CD4-positive, alpha-beta T cell (primary cell): ENCODE results near the gene GULP1. TPM values are rescaled to one million over a fixed set of nuclear protein-coding genes. Genes with fewer than 3 reads are reported as not detected.

Experiments
- ATAC-seq: fragments of 200-7000 bp; cut with Tn5 transposase; one replicate; pipeline ENCODE4 v1.10.0; 2022; ENCODE audit warnings: mild to moderate bottlenecking; ENCODE audit not compliant: poor library complexity
- CTCF ChIA-PET: fragments of 350-600 bp; sonication (Branson Sonifier 250); formaldehyde crosslinking; loops from one replicate; lab custom pipeline; 2021; ENCODE audit warnings: antibody characterized with exemption, inconsistent platforms; lab: Charles Lee
- POLR2A ChIA-PET: fragments of 350-600 bp; sonication (Branson Sonifier 250); formaldehyde crosslinking; loops from one replicate; lab custom pipeline; 2021; ENCODE audit warnings: antibody characterized with exemption, inconsistent platforms; lab: Charles Lee
- DNase-seq, 14 experiments: peaks; one replicate each; pipeline ENCODE4 v3.0.0-alpha.2; 2013 to 2020; ENCODE audit warnings: mixed read lengths in 2 of 14
- H3K27ac ChIP-seq, 2 donors: one replicate each; pipeline versions ENCODE4 v1.5.1 to v1.7.0; 2013; ENCODE audit warnings: low read length in 2 of 2, low read depth in 1 of 2, mild to moderate bottlenecking in 1 of 2
- H3K27me3 ChIP-seq, 2 experiments: 1 replicate in 1 of 2; 2 replicates in 1 of 2; pipeline versions ENCODE4 v1.6.1 to v1.7.0; 2013; ENCODE audit warnings: low read length in 2 of 2, control low read depth in 1 of 2, mild to moderate bottlenecking in 1 of 2, moderate library complexity in 1 of 2; ENCODE audit not compliant: insufficient read depth in 2 of 2, control insufficient read depth in 1 of 2
- H3K36me3 ChIP-seq: one replicate; pipeline ENCODE4 v1.6.1; 2013; ENCODE audit warnings: low read length, control low read depth; ENCODE audit not compliant: insufficient read depth
- H3K4me1 ChIP-seq: one replicate; pipeline ENCODE4 v1.6.1; 2013; ENCODE audit warnings: low read length, control low read depth; ENCODE audit not compliant: insufficient read depth
- H3K4me3 ChIP-seq: one replicate; pipeline ENCODE4 v1.5.1; 2013; ENCODE audit warnings: mild to moderate bottlenecking, low read length, moderate library complexity
- H3K9me3 ChIP-seq, 2 experiments: 1 replicate in 1 of 2; 2 replicates in 1 of 2; pipeline versions ENCODE4 v1.6.1 to v1.7.0; 2013; ENCODE audit warnings: low read length in 2 of 2, mild to moderate bottlenecking in 2 of 2, control low read depth in 1 of 2, moderate library complexity in 1 of 2; ENCODE audit not compliant: control insufficient read depth in 1 of 2, insufficient read depth in 1 of 2
- H3K27ac Mint-ChIP-seq: one replicate; pipeline ENCODE4 v1.8.0; 2020; ENCODE audit warnings: mixed read lengths
- H3K27me3 Mint-ChIP-seq: one replicate; pipeline ENCODE4 v1.8.0; 2021; ENCODE audit warnings: mixed read lengths
- H3K36me3 Mint-ChIP-seq: one replicate; pipeline ENCODE4 v1.8.0; 2021; ENCODE audit warnings: low read depth, mixed read lengths
- H3K4me1 Mint-ChIP-seq: one replicate; pipeline ENCODE4 v1.8.0; 2021; ENCODE audit warnings: low read depth, mixed read lengths
- H3K4me3 Mint-ChIP-seq: one replicate; pipeline ENCODE4 v1.8.0; 2020; ENCODE audit warnings: mild to moderate bottlenecking, mixed read lengths
- H3K9me3 Mint-ChIP-seq: one replicate; pipeline ENCODE4 v1.8.0; 2020; ENCODE audit warnings: mixed read lengths
- intact Hi-C, 2 experiments: fragments of 100-400 bp; cut with DNase I in 1 of 2; cut with micrococcal nuclease in 1 of 2; formaldehyde crosslinking; loops; one replicate each; pipeline versions ENCODE4 v1.15.1 to v1.9.0; 2023 to 2025; cut with DNase I, micrococcal nuclease
- polyA plus RNA-seq, 2 donors: library from polyadenylated mRNA; unstranded; fragments of 120-200 nt; gene quantifications; one replicate each; pipeline ENCODE4 v1.2.1, GENCODE V29; 2013
- total RNA-seq, 174 experiments: library from RNA in 2 of 174; stranded (reverse) in 2 of 174; gene quantifications; one replicate each; pipeline ENCODE4 v1.2.3 and lab custom pipeline; 2021 to 2026
- TF ChIP-seq, protein P1 (sequence below): fragments of 200-600 bp; IDR thresholded peaks from one replicate; pipeline ENCODE4 v1.8.0; 2022; ENCODE audit warnings: antibody characterized with exemption, mild to moderate bottlenecking

Gene GULP1, protein sequence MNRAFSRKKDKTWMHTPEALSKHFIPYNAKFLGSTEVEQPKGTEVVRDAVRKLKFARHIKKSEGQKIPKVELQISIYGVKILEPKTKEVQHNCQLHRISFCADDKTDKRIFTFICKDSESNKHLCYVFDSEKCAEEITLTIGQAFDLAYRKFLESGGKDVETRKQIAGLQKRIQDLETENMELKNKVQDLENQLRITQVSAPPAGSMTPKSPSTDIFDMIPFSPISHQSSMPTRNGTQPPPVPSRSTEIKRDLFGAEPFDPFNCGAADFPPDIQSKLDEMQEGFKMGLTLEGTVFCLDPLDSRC
- total RNA-seq, result not detected
- polyA plus RNA-seq (2013, experiment 1 of 2), result 0.06 TPM
- polyA plus RNA-seq (2013, experiment 2 of 2), result 0.56 TPM
- 0 to 0.61 (median 0) reads per million in 172 experiments for total RNA-seq (lab: John Stamatoyannopoulos, UW)

DNA sequence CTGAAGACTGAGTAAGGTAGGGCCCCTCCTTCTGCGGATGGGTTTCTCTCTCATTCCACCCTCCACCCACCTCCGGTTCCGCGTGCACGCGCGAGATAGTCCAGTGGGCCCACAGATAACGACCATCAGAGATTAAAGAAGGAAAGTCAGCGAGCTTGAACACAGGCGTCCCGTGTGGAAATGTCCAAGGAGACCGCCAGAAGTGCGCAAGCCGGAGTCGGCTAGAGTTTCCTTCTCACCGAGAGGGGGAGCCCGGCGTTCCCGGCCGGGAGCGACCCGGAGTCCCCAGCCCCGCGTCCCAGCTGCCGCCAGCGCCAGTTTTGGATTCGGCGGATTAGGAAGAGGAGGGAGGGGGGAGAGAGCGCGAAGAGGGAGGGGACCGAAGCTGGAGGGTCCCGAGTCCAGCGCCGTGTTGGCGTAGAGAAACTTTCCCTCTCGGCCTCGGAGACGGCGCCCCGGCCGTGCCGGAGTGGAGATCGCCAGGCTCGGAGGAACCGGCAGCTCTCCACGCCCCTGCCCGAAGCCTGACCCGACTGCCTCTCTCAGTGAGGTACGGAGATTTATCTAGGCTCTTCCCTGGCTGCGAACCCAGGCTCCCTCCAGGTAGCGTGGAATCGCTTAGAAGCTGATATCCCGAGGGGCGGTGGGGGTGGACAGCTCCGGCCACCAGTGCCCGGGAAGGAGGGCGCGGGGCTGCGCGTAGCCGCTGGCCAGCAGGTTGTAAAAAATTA is at the start of gene GULP1:
GULP1 (plus strand) TSS at position 258 of the 731 bp plus-strand sequence. CDS start 185,829 bp downstream, outside the sequence.
- H3K9me3 Mint-ChIP-seq, result no peaks in the 10 kb centered on the region
- peaks cover 54% of the 10 kb centered on the region for H3K27me3 Mint-ChIP-seq
- TF ChIP-seq, protein P1, sequence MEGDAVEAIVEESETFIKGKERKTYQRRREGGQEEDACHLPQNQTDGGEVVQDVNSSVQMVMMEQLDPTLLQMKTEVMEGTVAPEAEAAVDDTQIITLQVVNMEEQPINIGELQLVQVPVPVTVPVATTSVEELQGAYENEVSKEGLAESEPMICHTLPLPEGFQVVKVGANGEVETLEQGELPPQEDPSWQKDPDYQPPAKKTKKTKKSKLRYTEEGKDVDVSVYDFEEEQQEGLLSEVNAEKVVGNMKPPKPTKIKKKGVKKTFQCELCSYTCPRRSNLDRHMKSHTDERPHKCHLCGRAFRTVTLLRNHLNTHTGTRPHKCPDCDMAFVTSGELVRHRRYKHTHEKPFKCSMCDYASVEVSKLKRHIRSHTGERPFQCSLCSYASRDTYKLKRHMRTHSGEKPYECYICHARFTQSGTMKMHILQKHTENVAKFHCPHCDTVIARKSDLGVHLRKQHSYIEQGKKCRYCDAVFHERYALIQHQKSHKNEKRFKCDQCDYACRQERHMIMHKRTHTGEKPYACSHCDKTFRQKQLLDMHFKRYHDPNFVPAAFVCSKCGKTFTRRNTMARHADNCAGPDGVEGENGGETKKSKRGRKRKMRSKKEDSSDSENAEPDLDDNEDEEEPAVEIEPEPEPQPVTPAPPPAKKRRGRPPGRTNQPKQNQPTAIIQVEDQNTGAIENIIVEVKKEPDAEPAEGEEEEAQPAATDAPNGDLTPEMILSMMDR, result no peak
- Histone ChIP-seq H3K27me3 (peaks cover 22 to 36% of the 10 kb centered on the region in 2 experiments), H3K27ac (no peak within 1 kb of the TSS), H3K4me3 (no peak within 1 kb of the TSS), H3K4me1 (no peaks in the 10 kb centered on the region), H3K36me3 (no peaks in the 10 kb centered on the region), H3K9me3 (peaks cover 0 to 21% of the 10 kb centered on the region in 2 experiments)
- H3K4me3 Mint-ChIP-seq, result no peak within 1 kb of the TSS
- no peaks in the 10 kb centered on the region for H3K4me1 Mint-ChIP-seq
- ChIA-PET CTCF (no interaction called here), POLR2A (no interaction called here)
- H3K27ac Mint-ChIP-seq, result no peak within 1 kb of the TSS
- no peak for DNase-seq
- no peak for ATAC-seq
- no peaks in the 10 kb centered on the region for H3K36me3 Mint-ChIP-seq
- intact Hi-C loops, result no loop called here

DNA sequence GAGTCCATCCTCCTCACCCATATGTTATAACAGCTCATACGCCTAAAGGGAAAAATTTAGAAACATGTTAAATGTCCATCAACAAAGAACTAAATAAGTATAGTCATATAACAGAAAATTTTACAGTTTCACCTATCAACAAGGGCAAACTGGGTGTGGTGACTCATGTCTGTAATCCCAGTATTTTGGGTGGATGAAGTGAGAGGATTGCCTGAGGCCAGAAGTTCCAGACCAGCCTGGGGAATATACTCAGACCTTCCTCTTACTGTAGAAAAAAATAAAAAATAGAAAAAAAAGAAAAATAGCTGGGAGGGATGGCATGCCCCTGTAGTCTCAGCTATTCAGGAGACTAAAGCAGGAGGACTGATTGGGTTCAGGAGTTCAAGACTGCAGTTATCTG is 48.3 kb upstream of the GULP1 start:
- H3K27ac Mint-ChIP-seq, result no peak overlapping the region
- H3K36me3 Mint-ChIP-seq, result no peaks in the 10 kb centered on the region
- no peak overlapping the region for H3K4me3 Mint-ChIP-seq
- ChIA-PET CTCF (no interaction called here), POLR2A (no interaction called here)
- no peaks in the 10 kb centered on the region for H3K4me1 Mint-ChIP-seq
- DNase-seq, result no peak
- TF ChIP-seq, protein P1, result no peak
- no peaks in the 10 kb centered on the region for H3K4me1 ChIP-seq
- H3K27ac ChIP-seq, result no peak overlapping the region
- H3K4me3 ChIP-seq, result no peak overlapping the region
- no peak for ATAC-seq
- intact Hi-C loops, result no loop called here
- no peaks in the 10 kb centered on the region for H3K9me3 Mint-ChIP-seq
- H3K27me3 Mint-ChIP-seq, result no peaks in the 10 kb centered on the region
- H3K9me3 ChIP-seq, result peaks cover 0 to 3% of the 10 kb centered on the region in 2 experiments
- H3K27me3 ChIP-seq, result no peaks in the 10 kb centered on the region
- no peaks in the 10 kb centered on the region for H3K36me3 ChIP-seq

DNA sequence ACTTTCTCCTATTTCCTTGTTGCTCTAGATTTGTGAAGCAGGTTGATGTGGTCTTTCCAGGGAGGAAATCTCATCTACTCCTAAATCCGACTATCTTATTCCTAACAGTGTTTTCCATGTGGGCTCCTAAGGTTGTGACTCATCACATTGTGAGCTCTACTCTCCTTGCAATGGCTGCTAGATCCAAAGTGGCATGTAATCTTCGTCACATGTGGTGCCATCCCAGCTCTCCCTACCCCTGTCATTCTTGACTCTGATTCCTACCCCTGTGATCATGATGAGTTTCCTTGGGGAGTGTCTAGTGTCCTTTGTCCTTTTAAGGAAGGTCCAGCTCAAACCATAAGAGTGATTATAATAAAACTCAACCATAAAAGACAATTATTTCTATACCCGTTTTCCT is 47.3 kb upstream of the GULP1 start:
- DNase-seq (no peak), ATAC-seq (no peak)
- Histone ChIP-seq H3K4me3 (no peak overlapping the region), H3K9me3 (peaks cover 0 to 3% of the 10 kb centered on the region in 2 experiments), H3K36me3 (no peaks in the 10 kb centered on the region), H3K27ac (no peak overlapping the region), H3K4me1 (no peaks in the 10 kb centered on the region), H3K27me3 (no peaks in the 10 kb centered on the region)
- intact Hi-C loops, result no loop called here
- H3K27ac Mint-ChIP-seq, result no peak overlapping the region
- no peaks in the 10 kb centered on the region for H3K36me3 Mint-ChIP-seq
- no peaks in the 10 kb centered on the region for H3K27me3 Mint-ChIP-seq
- ChIA-PET CTCF (no interaction called here), POLR2A (no interaction called here)
- no peak overlapping the region for H3K4me3 Mint-ChIP-seq
- H3K4me1 Mint-ChIP-seq, result no peaks in the 10 kb centered on the region
- H3K9me3 Mint-ChIP-seq, result no peaks in the 10 kb centered on the region
- TF ChIP-seq, protein P1, result no peak
